HepG2 (cell line): ENCODE data around the gene C20orf96. TPM values are rescaled to one million over a fixed set of nuclear protein-coding genes. Genes with fewer than 3 reads are reported as not detected.

ENCODE experiments used
- GATAD1 ChIP-seq: IDR thresholded peaks from 2 replicates; pipeline ENCODE4 v1.6.1; 2016; ENCODE audit warnings: missing genetic modification reagents, missing compliant biosample characterization
- KDM2A ChIP-seq: sonication (generic); formaldehyde crosslinking; IDR thresholded peaks from 2 replicates; pipeline ENCODE4 v1.4.0; 2020; ENCODE audit warnings: low read depth, missing genetic modification reagents, borderline replicate concordance
- POLR2AphosphoS5 ChIP-seq: IDR thresholded peaks from 2 replicates; pipeline ENCODE4 v1.6.1; 2012; ENCODE audit warnings: low read depth, low read length
- RFX1 ChIP-seq: fragments of 450-650 bp; IDR thresholded peaks from 2 replicates; pipeline ENCODE4 v1.6.1; 2017
- SNRNP70 ChIP-seq: fragments of 200-400 bp; formaldehyde crosslinking; IDR thresholded peaks from 2 replicates; pipeline ENCODE4 v1.6.1; 2017; ENCODE audit warnings: mild to moderate bottlenecking, low read depth, low read length, moderate library complexity
- THAP8 ChIP-seq: sonication (generic); formaldehyde crosslinking; IDR thresholded peaks from 2 replicates; pipeline ENCODE4 v1.5.1; 2020; ENCODE audit warnings: missing genetic modification reagents, mild to moderate bottlenecking, borderline replicate concordance
- ZKSCAN8 ChIP-seq: IDR thresholded peaks from 2 replicates; pipeline ENCODE4 v1.6.1; 2016; ENCODE audit warnings: borderline replicate concordance, missing genetic modification reagents, missing compliant biosample characterization
- ZNF10 ChIP-seq: sonication (generic); formaldehyde crosslinking; IDR thresholded peaks from 2 replicates; pipeline ENCODE4 v1.4.0; 2020; ENCODE audit warnings: mild to moderate bottlenecking, low read depth, missing genetic modification reagents, borderline replicate concordance
- ZNF318 ChIP-seq: sonication (generic); formaldehyde crosslinking; IDR thresholded peaks from 2 replicates; pipeline ENCODE4 v1.4.0; 2020; ENCODE audit warnings: mild to moderate bottlenecking, missing genetic modification reagents
- ZNF484 ChIP-seq: sonication (generic); formaldehyde crosslinking; IDR thresholded peaks from 2 replicates; pipeline ENCODE4 v1.5.1; 2020; ENCODE audit warnings: mild to moderate bottlenecking, low read depth, missing genetic modification reagents, borderline replicate concordance
- polyA plus RNA-seq, 8 experiments: library from polyadenylated mRNA; depleted of rRNA in 3 of 8; stranded (reverse) in 7 of 8; unstranded in 1 of 8; fragments of >200 nt; fragmentation: Illumina TruSeq in 4 of 8; extraction: Trizol in 4 of 8; gene quantifications; 2 replicates each; pipeline versions ENCODE4 v1.2.1 to v1.2.3, GENCODE V29; 2011 to 2016; ENCODE audit warnings: low read depth in 4 of 8, missing spikeins in 1 of 8, mixed read lengths in 1 of 8; ENCODE audit not compliant: insufficient read depth in 1 of 8
- total RNA-seq, 5 experiments: library from RNA; depleted of rRNA; stranded (reverse); fragments of >200 nt; fragmentation: Illumina TruSeq; extraction: Trizol; gene quantifications; 2 replicates each; pipeline ENCODE4 v1.2.3, GENCODE V29; 2016; ENCODE audit warnings: low read depth in 1 of 5
- TF ChIP-seq, protein P1 (sequence below): sonication (generic); formaldehyde crosslinking; IDR thresholded peaks from 2 replicates; pipeline ENCODE4 v1.5.1; 2020; ENCODE audit warnings: mild to moderate bottlenecking, missing genetic modification reagents, moderate library complexity

The C20orf96 gene
- total and polyA plus RNA-seq, 2 of the 13 experiments (the other 11 are each of a cell fraction or from before 2014, with no cell fraction given), result 3.8 to 20.6 TPM

DNA sequence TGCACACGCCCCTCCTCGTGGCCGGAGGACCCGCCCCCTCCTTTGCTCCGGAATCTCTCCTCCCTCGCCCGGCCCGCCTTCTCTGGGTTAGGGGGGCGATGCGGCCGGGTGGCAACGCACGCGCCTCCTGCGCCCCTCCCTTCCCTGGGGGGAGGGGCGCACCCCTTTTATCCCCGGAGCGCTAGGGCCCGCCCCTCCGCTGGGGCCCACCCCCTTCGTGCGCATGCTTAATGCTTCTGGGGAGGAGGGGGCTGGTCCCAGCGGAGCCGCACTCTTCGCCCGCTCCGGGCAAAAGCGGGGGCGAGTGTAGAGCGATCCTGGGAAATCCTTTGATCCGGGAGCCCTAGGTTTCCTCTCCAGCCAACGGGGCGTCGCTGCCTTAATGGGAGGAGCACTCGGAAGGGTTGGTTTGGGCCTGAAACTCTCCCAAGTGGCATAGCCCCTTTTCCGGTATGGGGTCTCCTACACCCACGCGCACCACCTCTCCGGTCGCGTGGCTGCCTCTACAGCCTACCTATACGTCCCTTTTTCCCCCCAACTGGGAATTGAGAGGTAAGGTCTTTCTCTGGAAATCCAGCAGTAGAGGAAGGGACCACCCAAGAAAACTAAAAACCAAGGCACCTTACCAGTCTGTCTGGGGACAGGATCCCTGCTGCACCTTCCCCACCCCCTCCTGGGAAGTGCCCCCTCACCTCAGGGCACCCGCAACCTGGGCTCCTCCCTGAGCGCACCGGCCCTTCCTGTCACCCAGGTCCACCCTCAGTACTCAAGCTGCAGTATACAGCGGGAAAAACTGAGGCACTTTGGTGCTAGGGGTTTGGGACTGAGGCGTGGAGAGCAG lies 36.9 kb upstream of the C20orf96 start (continued):
- TF ChIP-seq ZNF484 (CRISPR knock-in tag) (0 out of 2 replicates have a peak, but pooled peaks have one; percentile 24), SNRNP70 (no peak), ZKSCAN8 (no peak; the same call in 1 of the 2 replicates), KDM2A (CRISPR knock-in tag) (peak; percentile 57; the same call in 1 of the 2 replicates), ZNF10 (CRISPR knock-in tag) (no peak), ZNF318 (CRISPR knock-in tag) (no peak), THAP8 (CRISPR knock-in tag) (no peak), GATAD1 (no peak; the same call in 1 of the 2 replicates), POLR2AphosphoS5 (peak; percentile 85), RFX1 (no peak; the same call in 1 of the 2 replicates)
- TF ChIP-seq, protein P1, sequence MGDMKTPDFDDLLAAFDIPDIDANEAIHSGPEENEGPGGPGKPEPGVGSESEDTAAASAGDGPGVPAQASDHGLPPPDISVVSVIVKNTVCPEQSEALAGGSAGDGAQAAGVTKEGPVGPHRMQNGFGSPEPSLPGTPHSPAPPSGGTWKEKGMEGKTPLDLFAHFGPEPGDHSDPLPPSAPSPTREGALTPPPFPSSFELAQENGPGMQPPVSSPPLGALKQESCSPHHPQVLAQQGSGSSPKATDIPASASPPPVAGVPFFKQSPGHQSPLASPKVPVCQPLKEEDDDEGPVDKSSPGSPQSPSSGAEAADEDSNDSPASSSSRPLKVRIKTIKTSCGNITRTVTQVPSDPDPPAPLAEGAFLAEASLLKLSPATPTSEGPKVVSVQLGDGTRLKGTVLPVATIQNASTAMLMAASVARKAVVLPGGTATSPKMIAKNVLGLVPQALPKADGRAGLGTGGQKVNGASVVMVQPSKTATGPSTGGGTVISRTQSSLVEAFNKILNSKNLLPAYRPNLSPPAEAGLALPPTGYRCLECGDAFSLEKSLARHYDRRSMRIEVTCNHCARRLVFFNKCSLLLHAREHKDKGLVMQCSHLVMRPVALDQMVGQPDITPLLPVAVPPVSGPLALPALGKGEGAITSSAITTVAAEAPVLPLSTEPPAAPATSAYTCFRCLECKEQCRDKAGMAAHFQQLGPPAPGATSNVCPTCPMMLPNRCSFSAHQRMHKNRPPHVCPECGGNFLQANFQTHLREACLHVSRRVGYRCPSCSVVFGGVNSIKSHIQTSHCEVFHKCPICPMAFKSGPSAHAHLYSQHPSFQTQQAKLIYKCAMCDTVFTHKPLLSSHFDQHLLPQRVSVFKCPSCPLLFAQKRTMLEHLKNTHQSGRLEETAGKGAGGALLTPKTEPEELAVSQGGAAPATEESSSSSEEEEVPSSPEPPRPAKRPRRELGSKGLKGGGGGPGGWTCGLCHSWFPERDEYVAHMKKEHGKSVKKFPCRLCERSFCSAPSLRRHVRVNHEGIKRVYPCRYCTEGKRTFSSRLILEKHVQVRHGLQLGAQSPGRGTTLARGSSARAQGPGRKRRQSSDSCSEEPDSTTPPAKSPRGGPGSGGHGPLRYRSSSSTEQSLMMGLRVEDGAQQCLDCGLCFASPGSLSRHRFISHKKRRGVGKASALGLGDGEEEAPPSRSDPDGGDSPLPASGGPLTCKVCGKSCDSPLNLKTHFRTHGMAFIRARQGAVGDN (CRISPR knock-in tag), result peak; percentile 84
